HG03139 (cell line): ENCODE results near the gene WFDC1.

Experiments used
- ATAC-seq: cut with Tn5 transposase; IDR thresholded peaks from one replicate; pipeline ENCODE4 v1.9.1; 2021; ENCODE audit not compliant: unreplicated experiment

The WFDC1 gene

DNA sequence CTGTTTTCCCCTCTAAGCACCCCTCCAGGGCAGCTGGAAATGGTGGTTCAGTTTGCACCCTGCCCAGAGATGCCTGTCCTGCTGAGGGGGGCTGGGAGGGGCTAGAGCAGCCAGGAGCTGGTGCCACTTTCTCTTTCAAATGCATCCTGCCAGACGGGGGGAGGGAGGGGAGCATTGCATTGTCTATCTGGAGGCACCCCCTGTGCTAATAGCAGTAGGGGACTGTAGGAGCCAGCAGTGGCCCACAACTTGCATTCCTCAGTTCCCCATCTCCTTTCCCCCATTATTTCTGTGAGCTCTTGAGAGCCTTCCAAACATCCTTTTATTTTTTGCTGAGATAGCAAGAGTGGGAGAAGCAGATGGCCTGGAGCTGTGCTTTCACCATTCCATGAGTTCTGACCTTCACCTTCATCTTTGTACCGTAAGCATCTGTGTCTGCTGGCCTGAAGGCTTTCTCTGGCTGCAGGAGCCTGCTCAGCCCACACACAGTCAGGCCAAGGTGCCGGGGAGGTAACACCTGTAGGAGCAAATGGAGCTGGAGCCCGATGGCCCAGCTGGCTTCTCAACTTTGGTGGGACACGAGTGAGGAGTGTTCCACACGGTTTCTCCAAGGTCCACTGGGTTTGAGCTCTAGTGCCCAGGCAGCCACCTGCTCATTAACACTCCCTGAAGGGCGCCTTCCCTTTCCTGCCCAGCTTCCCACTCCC, 5.2 kb downstream of the WFDC1 start:
- no peak for ATAC-seq

DNA sequence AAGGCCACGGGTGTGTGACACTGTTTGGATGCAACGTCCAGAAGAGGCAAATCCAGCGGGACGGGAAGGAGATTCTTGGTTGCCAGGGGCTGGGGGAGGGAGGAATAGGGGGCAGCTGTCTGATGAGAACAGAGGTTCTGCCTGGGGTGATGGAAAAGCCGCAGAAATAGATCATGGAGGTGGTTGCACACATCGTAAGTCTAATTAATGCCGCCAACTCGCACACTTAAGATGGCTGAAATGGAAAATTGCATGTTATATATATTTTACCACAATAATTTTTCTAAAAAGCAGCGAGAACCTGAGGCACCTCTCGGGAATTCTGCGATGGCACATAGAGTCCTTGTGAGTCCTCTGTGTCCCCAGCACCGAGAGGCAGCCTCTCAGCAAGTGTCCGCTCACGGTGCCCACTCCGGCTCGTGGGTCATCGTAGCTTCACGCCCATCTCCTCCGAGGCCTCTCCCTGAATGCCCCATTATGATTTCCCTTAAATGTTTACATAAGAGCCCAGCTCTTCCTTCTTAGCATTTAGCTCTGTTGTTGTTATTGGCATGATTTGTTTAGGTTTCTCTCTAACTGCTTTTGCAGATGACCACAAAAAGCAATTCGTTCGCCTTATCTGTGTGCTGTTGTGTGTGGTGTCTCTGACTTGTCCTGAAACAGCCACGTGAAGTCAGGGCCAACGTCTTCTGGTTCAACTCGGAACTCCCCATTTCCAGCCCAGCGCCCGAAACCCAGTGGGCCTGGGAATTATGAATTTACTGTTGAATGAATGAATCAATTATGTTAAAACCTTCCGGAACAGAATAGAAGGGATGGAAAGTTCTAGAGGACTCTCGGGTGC, 7.7 kb downstream of the WFDC1 start:
- ATAC-seq, result no peak

DNA sequence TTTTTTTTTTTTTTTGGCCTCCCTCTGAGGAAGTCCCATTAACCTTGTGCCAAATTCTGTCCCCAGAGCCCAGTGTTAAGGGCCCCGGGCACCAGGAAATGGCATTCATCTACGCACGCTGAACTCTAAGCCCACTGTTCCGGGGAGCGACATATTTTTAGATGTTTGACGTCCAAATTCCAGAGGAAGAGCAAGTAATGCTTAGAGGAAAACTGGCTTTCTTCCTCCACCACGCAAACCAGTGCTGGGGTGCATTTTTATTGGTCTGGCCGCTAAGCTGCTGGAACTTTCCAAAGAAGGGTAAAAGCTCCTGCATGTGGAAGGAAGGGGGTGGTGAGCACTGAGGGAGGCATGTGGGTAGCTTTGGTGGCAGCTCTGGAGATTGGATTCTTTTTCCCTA, 8.3 kb downstream of the WFDC1 start:
- no peak for ATAC-seq

DNA sequence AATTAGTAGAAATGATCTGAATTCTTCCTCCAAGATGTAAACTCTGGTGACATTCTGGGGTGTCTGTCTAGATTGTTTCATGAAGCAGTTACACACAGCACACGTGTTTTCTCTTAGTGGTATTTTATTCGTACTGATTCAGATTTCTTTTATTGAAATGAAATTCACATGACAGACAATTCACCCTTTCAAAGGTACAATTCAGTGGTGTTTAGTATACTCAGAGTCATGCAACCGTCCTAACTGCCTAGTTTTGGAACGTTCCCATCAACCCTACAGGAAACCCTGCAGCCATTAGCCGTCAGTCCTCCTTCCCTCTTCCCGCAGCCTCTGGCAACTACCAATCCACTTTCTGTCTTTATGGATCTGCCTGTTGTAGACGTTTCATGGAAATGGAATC, 8.8 kb downstream of the WFDC1 start:
- no peak for ATAC-seq

DNA sequence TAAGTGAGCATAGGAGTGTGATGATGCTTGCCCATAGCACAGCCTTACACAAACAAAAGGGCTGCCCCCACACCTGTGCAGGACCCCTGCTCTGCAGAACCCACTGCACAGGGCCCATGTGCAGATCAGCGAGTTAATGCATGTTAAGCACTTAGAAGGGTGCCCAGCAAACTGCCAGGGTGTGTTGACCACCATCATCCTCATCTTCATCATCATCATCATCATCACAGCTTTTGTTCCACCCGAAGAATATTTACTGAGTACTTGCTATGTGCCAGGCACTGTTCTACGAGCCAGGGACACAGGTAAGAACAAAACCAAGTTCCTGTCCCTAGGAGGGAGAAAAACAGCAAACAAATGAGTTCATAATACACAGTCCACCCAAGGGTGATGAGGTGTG, 11.9 kb downstream of the WFDC1 start:
- no peak for ATAC-seq

DNA sequence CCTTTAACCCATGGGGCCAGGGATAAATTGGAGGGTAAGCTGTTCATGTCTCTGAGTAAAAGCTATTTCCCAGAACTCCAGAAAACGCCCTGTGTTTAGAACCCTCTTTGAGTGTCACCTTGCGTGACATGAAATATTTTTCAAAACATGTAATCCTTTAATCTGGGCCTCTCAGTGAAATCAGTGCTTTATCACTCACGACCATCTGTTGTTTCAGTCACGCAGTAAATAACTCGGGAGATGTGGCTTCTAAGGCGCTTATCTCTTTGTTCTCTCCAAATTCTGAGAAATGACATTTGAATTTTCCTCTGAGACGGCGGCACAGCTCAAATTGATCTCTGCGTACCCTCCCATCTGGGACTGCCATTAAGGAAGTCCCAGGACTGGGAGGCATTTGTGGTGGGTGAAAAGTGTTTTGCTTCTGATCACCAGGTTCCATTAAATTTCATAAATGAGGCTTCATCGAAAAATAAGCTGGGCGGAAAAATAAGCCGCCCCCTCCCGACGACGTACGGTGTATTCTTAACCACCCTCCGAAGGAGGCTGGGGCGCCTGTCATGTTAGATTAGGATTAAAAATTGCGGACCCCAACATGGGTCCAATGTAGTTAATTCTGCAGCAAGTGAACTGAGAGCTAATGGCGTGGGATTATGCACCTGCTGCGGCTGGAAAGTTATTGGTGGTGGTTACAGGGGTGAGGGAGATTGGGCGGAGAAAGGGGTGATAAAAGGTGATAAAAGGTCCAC, 12.7 kb downstream of the WFDC1 start:
- ATAC-seq, result no peak

DNA sequence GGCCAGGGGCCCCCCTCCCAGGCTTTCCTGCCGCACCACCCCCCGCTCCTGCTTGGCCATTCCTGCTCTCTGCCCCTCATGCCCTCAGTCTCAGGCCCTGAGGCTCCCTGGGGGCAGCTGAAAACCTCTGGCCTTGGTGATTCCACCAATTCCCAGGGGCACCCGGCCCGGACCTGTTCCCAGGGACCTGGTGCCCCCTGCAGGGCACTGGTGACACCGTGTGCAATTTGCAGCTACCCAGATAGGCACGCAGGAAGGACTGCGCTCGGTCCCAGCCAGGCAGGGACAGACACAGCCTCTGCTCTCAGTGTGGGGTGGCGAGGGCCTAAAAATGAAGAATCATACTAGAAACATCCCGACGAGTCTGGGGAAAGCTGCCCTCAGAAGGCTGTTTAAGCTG, 13.4 kb downstream of the WFDC1 start:
- no peak for ATAC-seq

DNA sequence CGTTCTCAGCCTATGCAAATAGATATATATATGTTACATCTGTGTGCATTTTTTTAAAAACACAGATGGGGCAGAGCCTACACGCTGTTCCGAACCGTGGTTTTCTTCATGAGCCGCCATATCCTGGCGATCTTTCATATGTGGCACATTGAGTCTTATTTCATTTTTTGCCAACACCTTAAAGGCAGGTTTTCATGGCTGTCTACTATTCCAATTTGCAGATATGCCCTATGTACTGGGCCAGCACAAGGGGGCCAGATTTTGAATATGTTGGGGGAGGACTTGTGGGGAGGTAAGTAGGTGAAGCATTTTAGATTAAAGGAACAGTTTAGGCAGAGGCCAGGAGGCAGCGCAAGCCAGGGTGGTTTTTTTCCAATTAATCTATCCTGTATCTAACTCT, 16.0 kb downstream of the WFDC1 start:
- ATAC-seq, result no peak

DNA sequence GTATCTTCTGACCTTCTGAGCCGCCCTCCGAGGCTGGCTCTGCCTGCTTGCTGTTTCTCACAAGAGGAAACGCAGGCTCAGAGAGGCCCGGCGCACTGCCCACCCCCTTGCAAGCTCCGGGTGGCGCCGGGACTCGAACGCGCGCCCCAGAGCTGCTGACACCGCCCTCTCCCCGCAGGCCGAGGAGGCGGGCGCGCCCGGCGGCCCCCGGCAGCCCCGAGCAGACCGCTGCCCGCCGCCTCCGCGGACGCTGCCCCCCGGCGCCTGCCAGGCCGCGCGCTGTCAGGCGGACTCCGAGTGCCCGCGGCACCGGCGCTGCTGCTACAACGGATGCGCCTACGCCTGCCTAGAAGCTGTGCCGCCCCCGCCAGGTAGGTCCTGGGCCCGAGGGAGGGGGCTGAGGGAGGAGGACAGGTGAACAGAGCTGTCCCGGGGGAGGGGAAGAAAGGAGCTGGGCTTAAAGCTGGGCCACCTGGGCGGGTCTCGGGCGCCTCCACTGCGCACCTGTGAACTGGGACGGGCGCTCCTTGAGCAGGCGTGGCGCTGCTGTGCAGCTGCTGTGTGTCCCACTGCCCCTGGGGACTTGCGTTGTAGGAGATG, 18.2 kb downstream of the WFDC1 start:
- no peak for ATAC-seq

DNA sequence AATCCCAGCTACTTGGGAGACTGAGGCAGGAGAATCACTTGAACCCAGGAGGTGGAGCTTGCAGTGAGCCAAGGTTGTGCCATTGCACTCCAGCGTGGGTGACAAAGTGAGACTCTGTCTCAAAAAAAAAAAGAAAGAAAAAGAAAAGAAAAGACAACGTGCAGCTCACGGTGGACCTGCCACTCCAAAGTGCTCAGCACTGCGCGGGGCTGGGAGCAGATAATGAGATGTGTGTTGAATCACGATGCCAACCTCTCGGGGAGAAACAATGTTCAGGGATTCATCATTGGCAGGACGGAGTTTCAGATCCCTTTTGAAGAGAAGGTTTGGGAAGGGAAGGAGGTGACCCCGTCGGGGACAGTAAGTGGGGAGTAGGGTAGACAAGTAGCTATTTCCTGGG, 19.2 kb downstream of the WFDC1 start:
- ATAC-seq, result no peak

DNA sequence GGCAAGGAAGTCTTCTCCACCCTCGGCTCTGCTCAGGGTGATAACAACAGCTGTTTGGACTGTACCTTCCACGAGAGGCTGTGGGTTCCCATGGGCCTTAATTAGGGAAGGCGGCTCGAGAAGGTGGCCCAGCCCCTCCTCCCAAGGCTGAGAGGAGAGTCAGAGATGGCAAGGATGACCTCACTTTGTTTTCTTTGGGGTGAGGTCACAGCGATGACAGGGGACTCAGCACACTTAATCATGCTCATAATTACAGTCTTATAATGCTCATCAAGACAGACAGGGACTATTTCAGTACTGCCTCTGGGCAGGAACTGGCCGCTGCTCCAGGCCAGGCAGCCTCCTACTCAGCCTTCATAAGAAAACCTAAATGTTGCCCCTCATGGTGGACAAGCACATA, 19.7 kb downstream of the WFDC1 start:
- no peak for ATAC-seq

DNA sequence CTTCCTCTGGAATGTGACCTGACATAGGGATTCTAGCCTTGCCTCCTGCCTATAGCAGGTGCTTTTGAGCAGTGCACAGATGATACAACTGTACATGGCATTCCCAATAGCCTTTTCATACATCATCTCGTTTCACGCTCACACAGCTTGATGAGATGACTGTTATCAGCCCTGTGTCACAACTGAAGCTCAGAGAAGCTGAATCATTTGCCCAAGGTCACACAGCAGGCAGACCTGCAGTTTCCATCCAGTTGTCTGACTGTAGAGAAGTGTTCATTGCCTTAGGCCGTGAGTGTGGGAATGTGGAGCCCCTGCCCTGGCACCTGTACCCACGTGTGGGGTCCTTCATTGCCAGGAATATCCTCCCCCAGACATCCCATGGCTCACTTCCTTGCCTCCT, 20.1 kb downstream of the WFDC1 start:
- ATAC-seq, result no peak

DNA sequence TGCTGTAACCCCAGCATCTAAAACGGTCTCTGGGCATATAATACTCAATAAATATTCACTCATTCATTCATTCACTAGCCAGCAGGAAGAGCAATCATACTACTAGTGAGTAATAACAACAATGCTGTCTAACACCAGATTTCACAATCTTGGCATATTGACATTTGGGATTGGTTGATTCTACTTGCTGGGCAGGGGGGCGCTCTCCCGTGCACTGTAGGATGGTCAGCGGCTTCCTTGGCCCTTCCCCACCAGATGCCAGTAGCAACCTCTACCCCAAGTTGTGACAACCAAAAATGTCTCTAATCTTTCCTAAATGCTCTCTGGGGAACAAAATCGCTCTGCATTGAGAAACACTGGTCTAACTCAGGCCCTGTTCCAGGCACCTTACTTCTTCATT, 20.7 kb downstream of the WFDC1 start:
- no peak for ATAC-seq

DNA sequence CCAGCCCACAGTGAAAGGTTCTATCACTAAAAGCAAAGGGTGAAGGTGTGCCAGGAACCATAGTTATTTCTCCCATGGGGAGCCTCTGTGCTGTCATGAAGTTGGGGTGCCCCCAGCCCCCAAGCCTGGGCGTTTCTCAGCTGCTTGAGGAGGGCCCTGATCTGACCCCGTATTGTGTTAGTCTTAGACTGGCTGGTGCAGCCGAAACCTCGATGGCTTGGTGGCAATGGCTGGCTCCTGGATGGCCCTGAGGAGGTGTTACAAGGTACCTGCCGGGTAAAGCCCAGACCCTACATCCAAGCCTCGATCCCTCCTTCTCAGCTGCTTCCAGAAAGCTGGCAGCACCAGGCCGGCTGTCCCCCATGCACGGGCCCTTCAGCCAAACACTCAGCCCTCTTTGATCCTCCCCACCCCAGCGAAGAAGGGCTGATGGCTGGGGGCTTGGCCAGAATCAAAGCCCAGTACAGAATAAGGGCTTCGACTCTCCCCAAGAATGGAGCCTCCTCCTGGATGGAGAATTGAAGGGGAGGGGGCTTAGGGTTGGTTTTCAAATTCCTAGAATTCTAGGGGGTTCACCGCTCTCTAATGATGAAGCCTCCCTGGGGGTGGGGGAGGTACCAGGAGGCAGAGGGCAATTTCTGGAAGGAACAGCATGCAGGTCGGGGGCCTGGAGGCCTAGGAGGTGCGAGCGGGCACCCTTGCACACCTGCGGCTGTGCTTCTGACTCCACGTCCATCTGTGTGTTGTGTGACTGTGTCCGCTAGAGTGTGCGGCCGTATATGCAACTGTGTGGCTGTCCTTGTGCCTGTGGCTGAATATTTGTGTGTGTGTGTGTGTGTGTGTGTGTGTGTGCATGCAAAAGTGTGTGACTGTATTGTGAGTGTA, 23.7 kb downstream of the WFDC1 start:
- ATAC-seq, result no peak

DNA sequence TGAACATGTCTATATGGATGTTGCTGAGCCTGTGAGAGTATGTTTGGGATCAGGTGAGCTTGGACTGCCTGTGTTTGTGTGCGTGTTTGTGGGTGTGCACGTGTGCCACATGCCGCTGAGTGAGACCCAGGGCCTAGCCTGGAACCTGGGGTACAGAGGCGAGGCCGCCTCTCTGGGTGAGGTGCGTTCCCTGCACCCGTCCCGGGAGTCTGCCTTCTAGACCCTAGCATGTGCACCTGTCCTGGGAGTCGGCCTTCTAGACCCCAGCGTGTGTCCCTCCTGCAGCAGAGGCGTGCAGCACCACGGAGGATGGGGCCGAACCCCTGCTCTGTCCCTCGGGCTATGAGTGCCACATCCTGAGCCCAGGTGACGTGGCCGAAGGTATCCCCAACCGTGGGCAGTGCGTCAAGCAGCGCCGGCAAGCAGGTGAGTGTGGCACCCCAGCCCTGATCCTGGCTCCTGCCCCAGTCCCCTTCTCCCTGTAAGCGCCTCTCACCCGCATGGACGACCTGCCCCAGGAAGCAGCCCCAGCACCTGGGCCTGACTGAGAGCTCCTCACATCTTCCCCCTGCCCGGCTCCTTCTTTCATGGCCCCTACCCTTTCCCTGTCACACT, 24.6 kb downstream of the WFDC1 start:
- ATAC-seq, result no peak

DNA sequence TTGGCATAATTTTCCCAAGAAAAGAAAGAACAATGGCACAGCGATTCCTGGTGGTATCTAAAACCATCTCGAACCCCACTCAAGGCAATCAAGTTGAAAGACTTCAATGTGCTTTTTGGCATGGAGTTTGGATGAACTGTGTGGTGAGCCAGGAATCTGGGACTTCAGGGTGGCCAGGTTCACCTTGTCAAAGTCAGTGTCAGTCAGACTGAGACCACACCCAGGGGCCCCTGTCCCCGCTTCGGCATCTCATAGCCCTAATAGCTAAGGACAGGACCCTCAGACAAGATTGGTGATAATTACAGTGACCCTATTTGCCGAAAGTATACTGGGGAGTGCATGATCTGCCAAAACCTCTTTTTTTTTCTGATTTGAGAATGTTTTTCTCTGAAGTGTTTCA, 25.8 kb downstream of the WFDC1 start:
- no peak for ATAC-seq

DNA sequence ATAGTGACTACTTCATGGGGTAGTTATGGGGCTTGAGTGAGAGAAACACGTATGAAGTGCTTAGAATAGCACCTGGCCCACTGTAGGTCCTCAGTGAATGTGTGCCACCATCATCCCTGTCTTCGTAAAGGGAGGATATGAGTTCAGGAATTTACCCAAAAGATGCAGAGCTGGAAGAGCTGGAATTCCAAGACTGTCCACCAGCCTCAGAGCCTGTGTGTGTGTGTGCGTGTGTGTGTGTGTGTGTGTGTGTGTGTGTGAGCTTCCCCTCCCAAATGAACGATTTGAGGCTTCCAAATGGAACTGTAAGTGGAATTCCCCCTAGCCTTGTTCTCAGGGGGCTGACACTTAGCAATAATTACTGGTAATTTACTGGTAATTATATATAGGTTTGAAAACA, 27.3 kb downstream of the WFDC1 start:
- ATAC-seq, result no peak

DNA sequence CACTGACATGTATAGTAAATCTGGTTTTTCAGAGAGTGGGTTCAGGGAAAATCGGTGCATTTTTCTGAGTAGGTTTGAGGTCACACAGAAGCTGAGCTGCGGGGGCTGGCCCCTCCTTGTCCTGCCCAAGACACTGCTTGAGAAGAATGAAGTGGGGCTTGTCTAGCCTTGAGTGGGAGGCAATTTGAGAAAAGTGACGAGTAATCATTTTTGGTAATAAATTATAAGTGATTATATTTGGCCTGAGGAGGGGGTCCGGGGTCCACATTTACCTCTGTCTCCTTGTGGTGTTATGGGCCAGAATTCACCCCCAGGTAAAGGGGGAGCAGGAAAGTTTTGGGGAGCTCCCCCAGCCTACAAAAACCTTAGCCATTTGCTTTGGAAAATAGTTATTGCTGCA, 28.1 kb downstream of the WFDC1 start:
- no peak for ATAC-seq

DNA sequence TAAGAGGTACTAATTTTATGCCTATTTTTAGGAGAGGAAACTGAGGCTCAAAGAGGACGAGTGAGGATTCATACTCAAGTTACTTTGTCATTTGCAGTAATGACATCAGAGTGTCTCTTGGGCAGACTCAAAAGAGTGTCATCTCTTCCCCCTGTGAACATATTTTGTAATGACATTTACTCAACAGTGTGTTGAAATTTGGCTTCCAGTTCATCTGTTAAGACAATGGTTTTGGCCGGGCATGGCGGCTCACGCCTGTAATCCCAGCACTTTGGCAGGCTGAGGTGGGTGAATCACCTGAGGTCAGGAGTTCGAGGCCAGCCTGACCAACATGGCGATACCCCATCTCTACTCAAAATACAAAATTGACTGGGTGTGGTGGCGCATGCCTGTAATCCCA, 28.9 kb downstream of the WFDC1 start:
- no peak for ATAC-seq
